Endodermal cell (in vitro differentiated cells): Measurements from ENCODE around the gene KLHDC3. TPM values are rescaled to one million over a fixed set of nuclear protein-coding genes. Genes with fewer than 3 reads are reported as not detected.

ENCODE experiments used
- DNase-seq: peaks from one replicate; pipeline ENCODE4 v3.0.0-alpha.2; 2017
- H3K27ac ChIP-seq: 2 replicates; pipeline ENCODE4 v1.5.1; 2013; ENCODE audit warnings: mild to moderate bottlenecking, low read depth, low read length, moderate library complexity
- H3K27me3 ChIP-seq: 2 replicates; pipeline ENCODE4 v1.6.1; 2013; ENCODE audit warnings: mild to moderate bottlenecking, low read length, moderate library complexity; ENCODE audit not compliant: insufficient read depth, control insufficient read depth, poor library complexity, severe bottlenecking
- H3K36me3 ChIP-seq: 2 replicates; pipeline ENCODE4 v1.7.0; 2013; ENCODE audit warnings: mild to moderate bottlenecking, low read length, moderate library complexity; ENCODE audit not compliant: control insufficient read depth, insufficient read depth
- H3K4me1 ChIP-seq: one replicate; pipeline ENCODE4 v1.7.0; 2013; ENCODE audit warnings: low read length; ENCODE audit not compliant: control insufficient read depth, insufficient read depth
- H3K4me3 ChIP-seq: 2 replicates; pipeline ENCODE4 v1.5.1; 2013; ENCODE audit warnings: mild to moderate bottlenecking, low read length, moderate library complexity
- H3K9ac ChIP-seq: 2 replicates; pipeline ENCODE4 v1.6.1; 2013; ENCODE audit warnings: mild to moderate bottlenecking, low read length, moderate library complexity; ENCODE audit not compliant: poor library complexity, severe bottlenecking; ENCODE audit errors: extremely low read depth
- H3K9me3 ChIP-seq: 2 replicates; pipeline ENCODE4 v1.6.1; 2013; ENCODE audit warnings: mild to moderate bottlenecking, low read length, moderate library complexity; ENCODE audit not compliant: control insufficient read depth
- H3K27ac Mint-ChIP-seq: 2 replicates; pipeline ENCODE4 v1.8.0; 2020; ENCODE audit warnings: mixed read lengths
- H3K27me3 Mint-ChIP-seq: 2 replicates; pipeline ENCODE4 v1.8.0; 2021; ENCODE audit warnings: mild to moderate bottlenecking, mixed read lengths; ENCODE audit not compliant: insufficient read depth
- H3K36me3 Mint-ChIP-seq: 2 replicates; pipeline ENCODE4 v1.8.0; 2020; ENCODE audit warnings: low read depth, mixed read lengths
- H3K4me1 Mint-ChIP-seq: 2 replicates; pipeline ENCODE4 v1.8.0; 2020; ENCODE audit warnings: mixed read lengths
- H3K4me3 Mint-ChIP-seq: 2 replicates; pipeline ENCODE4 v1.8.0; 2020; ENCODE audit warnings: mild to moderate bottlenecking, moderate library complexity, mixed read lengths
- H3K9me3 Mint-ChIP-seq: 2 replicates; pipeline ENCODE4 v1.8.0; 2020; ENCODE audit warnings: mild to moderate bottlenecking, mixed read lengths
- CTCF ChIP-seq: fragments of 200-600 bp; sonication (generic); conservative IDR thresholded peaks from 2 replicates; pipeline ENCODE4 v1.5.0; 2021; ENCODE audit warnings: antibody characterized with exemption, mild to moderate bottlenecking
- WGBS, 2 experiments: methylation state at CpG; one replicate each; pipeline versions ENCODE4 v1.1.5 to v1.1.7; 2013; ENCODE audit warnings: missing lambda C conversion rate in 2 of 2, mixed read lengths in 1 of 2; ENCODE audit not compliant: insufficient coverage in 1 of 2, insufficient read length in 1 of 2; 5-methylcytosine and 5-hydroxymethylcytosine counted together
- total RNA-seq, 2 donors: library from RNA; stranded (reverse); fragmentation: NEBNext Ultra II Directional in 1 of 2; extraction: Animal tissue kit (Norgen Biotek cat#: 25700) in 1 of 2; gene quantifications; 2 replicates in 1 of 2; 3 replicates in 1 of 2; pipeline ENCODE4 v1.2.1, GENCODE V29; 2021

The KLHDC3 gene
- total RNA-seq, 2 donors from 2014 or later: 124 to 135 TPM

- H3K36me3 Mint-ChIP-seq: peaks cover 28% of the 10 kb centered on the region
- Histone ChIP-seq H3K27ac (no peak overlapping the region), H3K4me3 (no peak overlapping the region), H3K9ac (no peak overlapping the region), H3K9me3 (no peaks in the 10 kb centered on the region), H3K36me3 (peaks cover 49% of the 10 kb centered on the region), H3K4me1 (peaks cover 8% of the 10 kb centered on the region), H3K27me3 (no peaks in the 10 kb centered on the region)
- no peak overlapping the region for H3K4me3 Mint-ChIP-seq
- H3K9me3 Mint-ChIP-seq: no peaks in the 10 kb centered on the region
- no peak for TF ChIP-seq CTCF
- peaks cover 25% of the 10 kb centered on the region for H3K4me1 Mint-ChIP-seq
- DNase-seq: no peak
- H3K27me3 Mint-ChIP-seq: peaks cover 1% of the 10 kb centered on the region
- H3K27ac Mint-ChIP-seq: no peak overlapping the region
- 90 to 94% methylated on average over 2 of the region's 2 CpGs for WGBS, 2 experiments
Measured at GRCh38 chr6:43019152-43019551, 5.1 kb downstream of the KLHDC3 start.

- WGBS, 2 experiments: 85 to 97% methylated on average over 2 to 3 of the region's 3 CpGs
Measured at GRCh38 chr6:43020052-43020705, 6.1 kb downstream of the KLHDC3 start.

GRCh38 chr6:43020847-43021246, 6.8 kb downstream of the KLHDC3 start:
- H3K27me3 ChIP-seq: no peaks in the 10 kb centered on the region
- H3K36me3 ChIP-seq: peaks cover 64% of the 10 kb centered on the region
- H3K4me3 Mint-ChIP-seq: peak overlapping the region; percentile 98
- peaks cover 8% of the 10 kb centered on the region for H3K4me1 ChIP-seq
- peak overlapping the region; percentile 98 for H3K4me3 ChIP-seq
- H3K27me3 Mint-ChIP-seq: no peaks in the 10 kb centered on the region
- H3K9ac ChIP-seq: peak overlapping the region; percentile 92
- peaks cover 16% of the 10 kb centered on the region for H3K4me1 Mint-ChIP-seq
- no peak for TF ChIP-seq CTCF
- peak; percentile 81 for DNase-seq
- no peaks in the 10 kb centered on the region for H3K9me3 ChIP-seq
- H3K27ac ChIP-seq: peak overlapping the region; percentile 63
- peak overlapping the region; percentile 95 for H3K27ac Mint-ChIP-seq
- WGBS, 2 experiments: 65% methylated on average over 5 of the region's 5 CpGs; no CpG with 5 or more reads in 1 of the 2 experiments
- no peaks in the 10 kb centered on the region for H3K9me3 Mint-ChIP-seq
- peaks cover 42% of the 10 kb centered on the region for H3K36me3 Mint-ChIP-seq

More at GRCh38 chr6:43020052-43020705, 6.1 kb downstream of the KLHDC3 start:
- Mint-ChIP-seq H3K27me3 (no peaks in the 10 kb centered on the region), H3K27ac (peak overlapping the region; percentile 95), H3K36me3 (peaks cover 39% of the 10 kb centered on the region), H3K4me1 (peaks cover 18% of the 10 kb centered on the region), H3K9me3 (no peaks in the 10 kb centered on the region), H3K4me3 (peak overlapping the region; percentile 98)
- no peaks in the 10 kb centered on the region for H3K27me3 ChIP-seq
- H3K36me3 ChIP-seq: peaks cover 59% of the 10 kb centered on the region
- H3K4me1 ChIP-seq: peaks cover 8% of the 10 kb centered on the region
- H3K9ac ChIP-seq: no peak overlapping the region
- DNase-seq: no peak
- H3K4me3 ChIP-seq: no peak overlapping the region
- H3K27ac ChIP-seq: no peak overlapping the region
- no peak for TF ChIP-seq CTCF
- no peaks in the 10 kb centered on the region for H3K9me3 ChIP-seq
